ENCODE results near the gene CD109. TPM values are rescaled to one million over a fixed set of nuclear protein-coding genes. Genes with fewer than 3 reads are reported as not detected.

CD109 gene
- total and polyA plus RNA-seq, 2 of the 8 experiments (the other 6 are each of a cell fraction or from before 2014, with no cell fraction given): 1.4 to 5.3 TPM

- no peak overlapping the region for H3K14ac ChIP-seq (ENCODE audit: insufficient read length)
- H3K4me2 ChIP-seq (ENCODE audit: insufficient read depth in 1 of 2, low read depth in 2 of 2, low read length in 2 of 2): no peak overlapping the region
- ChIA-PET POLR2A (ENCODE audit: partially characterized antibody) (no interaction called here), CTCF (ENCODE audit: partially characterized antibody) (no interaction called here)
- H3K79me2 ChIP-seq (ENCODE audit: control insufficient read depth in 1 of 2, insufficient read depth in 2 of 2, low read length in 2 of 2): no peaks in the 10 kb centered on the region
- no peak overlapping the region for H3K56ac ChIP-seq (replicated peaks; ENCODE audit: insufficient read length, low read depth, low read length)
- no peak overlapping the region for H4K8ac ChIP-seq (ENCODE audit: extremely low read depth, insufficient read depth, low read length)
- no peaks in the 10 kb centered on the region for H3K36me3 ChIP-seq (ENCODE audit: control insufficient read depth in 2 of 4, insufficient read depth in 4 of 4, low read length in 3 of 4)
- H3K27me3 ChIP-seq (replicated peaks in 1 of 4; ENCODE audit: control insufficient read depth in 3 of 4, extremely low read depth in 1 of 4, insufficient read depth in 3 of 4, low read length in 3 of 4): no peaks in the 10 kb centered on the region
- H3K27ac ChIP-seq (ENCODE audit: low read depth, low read length): no peak overlapping the region
- peaks cover 3% of the 10 kb centered on the region; the same call in 1 of the 2 replicates for H3K23me2 ChIP-seq (ENCODE audit: low read depth, low read length)
- TF ChIP-seq FOSL1 (IDR thresholded peaks at IDR 0.05; ENCODE audit: insufficient read depth, low read depth, low read length) (no peak), HDAC6 (IDR thresholded peaks at IDR 0.05; ENCODE audit: low read depth, low read length) (no peak), SIX5 (IDR thresholded peaks at IDR 0.05; ENCODE audit: low read depth, low read length) (no peak), CTBP2 (IDR thresholded peaks at IDR 0.05; ENCODE audit: borderline replicate concordance, insufficient read depth, insufficient read length, low read length) (no peak), RNF2 (IDR thresholded peaks at IDR 0.05; ENCODE audit: borderline replicate concordance, low read depth, low read length, missing control alignments, poor library complexity, severe bottlenecking) (no peak), SP1 (IDR thresholded peaks at IDR 0.05; ENCODE audit: low read depth, low read length) (no peak), JUN (IDR thresholded peaks at IDR 0.05; ENCODE audit: low read depth, low read length) (no peak), KDM1A (IDR thresholded peaks at IDR 0.05; ENCODE audit: borderline replicate concordance, low read length) (no peak), ASH2L (IDR thresholded peaks at IDR 0.05; ENCODE audit: low read length) (no peak), POU5F1 (IDR thresholded peaks at IDR 0.05; ENCODE audit: low read depth, low read length) (no peak), POLR2AphosphoS5 (IDR thresholded peaks at IDR 0.05; ENCODE audit: low read depth, low read length) (no peak), BACH1 (IDR thresholded peaks at IDR 0.05; ENCODE audit: low read length) (no peak), TEAD4 (IDR thresholded peaks at IDR 0.05; ENCODE audit: low read depth, low read length) (no peak)
- no peaks in the 10 kb centered on the region for H4K20me1 ChIP-seq (replicated peaks in 1 of 2; ENCODE audit: control insufficient read depth in 1 of 2, insufficient read depth in 2 of 2, low read length in 2 of 2)
- no peaks in the 10 kb centered on the region for H3K4me1 ChIP-seq (replicated peaks in 1 of 4; ENCODE audit: control insufficient read depth in 3 of 4, insufficient read depth in 4 of 4, low read length in 3 of 4)
- H2AFZ ChIP-seq (ENCODE audit: low read length): no peak overlapping the region
- H2BK12ac ChIP-seq (ENCODE audit: low read depth, low read length): no peak overlapping the region
- no peak overlapping the region for H2BK15ac ChIP-seq (ENCODE audit: low read length)
- H2AK5ac ChIP-seq (ENCODE audit: low read depth, low read length): no peak overlapping the region
- H3K4ac ChIP-seq (replicated peaks; ENCODE audit: insufficient read length, low read depth, low read length): no peak overlapping the region
- H3K9ac ChIP-seq (replicated peaks in 1 of 4; ENCODE audit: extremely low read depth in 1 of 4, low read depth in 3 of 4, low read length in 3 of 4): no peak overlapping the region
- H4K91ac ChIP-seq (replicated peaks; ENCODE audit: insufficient read length, low read length): no peak overlapping the region
- FAIRE-seq (no peak), DNase-seq (ENCODE audit: low read depth in 1 of 2, low spot score in 2 of 2) (no peak)
- H4K5ac ChIP-seq (ENCODE audit: insufficient read length, low read depth, low read length): no peak overlapping the region
- no peak overlapping the region for H2BK120ac ChIP-seq (replicated peaks; ENCODE audit: low read depth, low read length)
- 100% methylated on average over 1 of the region's 1 CpG; no CpG with 5 or more reads in 1 of the 2 experiments for WGBS, 2 experiments (ENCODE audit: extremely low coverage in 1 of 2, insufficient coverage in 1 of 2, insufficient read length in 1 of 2, insufficient replicate concordance in 2 of 2, low coverage in 1 of 2, low lambda C conversion rate in 2 of 2, missing lambda C conversion rate in 1 of 2)
- H3K79me1 ChIP-seq (ENCODE audit: low read depth, low read length): no peaks in the 10 kb centered on the region
- H2BK5ac ChIP-seq (ENCODE audit: low read depth, low read length): no peak overlapping the region
- no peaks in the 10 kb centered on the region for H3K9me3 ChIP-seq (ENCODE audit: insufficient read depth in 2 of 2, low read depth in 1 of 2, low read length in 1 of 2)
- no peak overlapping the region for H3K18ac ChIP-seq (ENCODE audit: extremely low read depth, low read length)
- no peak overlapping the region for H2BK20ac ChIP-seq (ENCODE audit: low read length)
- H3K23ac ChIP-seq (ENCODE audit: insufficient read length): no peak overlapping the region
- H3K4me3 ChIP-seq (ENCODE audit: extremely low read depth in 1 of 4, insufficient read depth in 2 of 4, low read depth in 3 of 4, low read length in 4 of 4): no peak overlapping the region
These were observed 86.9 kb downstream of the CD109 start for GRCh38 chr6:73782911-73783310.

Data from H1 (cell line).